LNCaP clone FGC (cell line): ENCODE data around the gene DEDD.

Experiments used
- DNase-seq: peaks from one replicate; pipeline ENCODE4 v3.0.0-alpha.2; 2011; ENCODE audit warnings: low read depth
- H3K4me3 ChIP-seq: 2 replicates; pipeline ENCODE4 v1.5.1; 2011; ENCODE audit warnings: mild to moderate bottlenecking, low read depth, low read length, control low read depth
- TF ChIP-seq, protein P1 (sequence below): IDR thresholded peaks from 2 replicates; pipeline ENCODE4 v1.5.1; 2012; ENCODE audit warnings: mild to moderate bottlenecking; ENCODE audit not compliant: control insufficient read depth, insufficient read depth; ENCODE audit errors: extremely low read depth

The DEDD gene

DNA sequence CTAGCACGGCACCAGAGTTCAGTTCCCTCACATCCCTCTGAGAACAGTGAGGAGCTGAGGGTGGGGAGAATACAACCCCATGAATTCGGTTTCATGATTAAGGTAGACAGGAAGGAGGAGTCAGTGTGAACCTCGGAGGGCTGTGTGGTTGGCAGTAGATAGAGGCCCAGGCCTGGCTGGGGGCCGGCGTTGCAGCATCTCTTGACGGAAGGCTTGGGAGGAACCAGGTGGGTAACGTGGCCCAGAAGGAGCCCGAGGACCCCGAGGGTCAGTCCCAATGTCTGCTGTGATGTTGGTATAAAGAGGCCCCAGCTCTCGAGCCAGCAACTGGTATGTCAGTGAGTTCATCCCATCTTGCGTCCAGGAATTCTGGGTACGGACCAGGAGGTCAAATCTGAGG lies 39.2 kb upstream of the DEDD start:
- TF ChIP-seq, protein P1, sequence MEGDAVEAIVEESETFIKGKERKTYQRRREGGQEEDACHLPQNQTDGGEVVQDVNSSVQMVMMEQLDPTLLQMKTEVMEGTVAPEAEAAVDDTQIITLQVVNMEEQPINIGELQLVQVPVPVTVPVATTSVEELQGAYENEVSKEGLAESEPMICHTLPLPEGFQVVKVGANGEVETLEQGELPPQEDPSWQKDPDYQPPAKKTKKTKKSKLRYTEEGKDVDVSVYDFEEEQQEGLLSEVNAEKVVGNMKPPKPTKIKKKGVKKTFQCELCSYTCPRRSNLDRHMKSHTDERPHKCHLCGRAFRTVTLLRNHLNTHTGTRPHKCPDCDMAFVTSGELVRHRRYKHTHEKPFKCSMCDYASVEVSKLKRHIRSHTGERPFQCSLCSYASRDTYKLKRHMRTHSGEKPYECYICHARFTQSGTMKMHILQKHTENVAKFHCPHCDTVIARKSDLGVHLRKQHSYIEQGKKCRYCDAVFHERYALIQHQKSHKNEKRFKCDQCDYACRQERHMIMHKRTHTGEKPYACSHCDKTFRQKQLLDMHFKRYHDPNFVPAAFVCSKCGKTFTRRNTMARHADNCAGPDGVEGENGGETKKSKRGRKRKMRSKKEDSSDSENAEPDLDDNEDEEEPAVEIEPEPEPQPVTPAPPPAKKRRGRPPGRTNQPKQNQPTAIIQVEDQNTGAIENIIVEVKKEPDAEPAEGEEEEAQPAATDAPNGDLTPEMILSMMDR: no peak
- no peak overlapping the region for H3K4me3 ChIP-seq

DNA sequence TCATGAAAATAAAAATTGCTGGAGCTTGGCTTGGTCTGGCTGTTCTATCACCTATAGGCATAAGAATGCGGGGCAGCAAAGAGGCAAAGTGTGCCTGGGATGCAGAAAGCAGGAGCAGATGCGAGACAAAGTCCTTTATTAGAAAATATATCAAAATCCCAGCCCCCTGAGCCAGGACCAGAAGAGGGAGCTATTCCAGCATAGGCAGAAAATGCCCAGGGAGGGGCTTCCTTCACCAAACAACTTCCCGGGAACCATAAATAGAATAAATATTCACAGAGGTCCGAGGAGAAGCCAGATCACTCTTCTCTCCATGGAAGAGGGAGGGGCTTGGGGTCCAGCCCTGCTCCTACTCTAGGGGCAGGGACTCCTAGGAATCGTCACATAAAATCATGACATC lies 38.7 kb upstream of the DEDD start:
- no peak for DNase-seq
- TF ChIP-seq, protein P1: no peak

More for the DNA sequence above, 39.2 kb upstream of the DEDD start:
- DNase-seq: no peak

DNA sequence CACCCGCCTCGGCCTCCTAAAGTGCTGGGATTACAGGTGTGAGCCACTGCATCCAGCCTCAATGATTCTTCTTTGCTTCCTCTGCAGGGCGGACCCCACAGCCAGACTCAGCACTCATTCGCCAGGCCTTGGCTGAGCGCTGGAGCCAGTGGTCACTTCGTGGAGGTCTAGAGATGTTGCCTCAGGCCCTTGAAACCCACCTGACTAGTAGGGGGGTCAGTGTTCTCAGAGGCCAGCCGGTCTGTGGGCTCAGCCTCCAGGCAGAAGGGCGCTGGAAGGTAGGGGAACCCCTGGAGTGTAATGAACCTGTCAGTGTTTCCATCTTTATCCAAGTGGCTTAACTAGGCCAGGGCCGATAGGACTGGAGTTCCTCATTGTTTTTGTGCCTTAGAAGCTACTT lies 36.4 kb upstream of the DEDD start:
- TF ChIP-seq, protein P1: no peak
- no peak for DNase-seq
- H3K4me3 ChIP-seq: no peak overlapping the region

More for the DNA sequence above, 38.7 kb upstream of the DEDD start:
- no peak overlapping the region for H3K4me3 ChIP-seq

DNA sequence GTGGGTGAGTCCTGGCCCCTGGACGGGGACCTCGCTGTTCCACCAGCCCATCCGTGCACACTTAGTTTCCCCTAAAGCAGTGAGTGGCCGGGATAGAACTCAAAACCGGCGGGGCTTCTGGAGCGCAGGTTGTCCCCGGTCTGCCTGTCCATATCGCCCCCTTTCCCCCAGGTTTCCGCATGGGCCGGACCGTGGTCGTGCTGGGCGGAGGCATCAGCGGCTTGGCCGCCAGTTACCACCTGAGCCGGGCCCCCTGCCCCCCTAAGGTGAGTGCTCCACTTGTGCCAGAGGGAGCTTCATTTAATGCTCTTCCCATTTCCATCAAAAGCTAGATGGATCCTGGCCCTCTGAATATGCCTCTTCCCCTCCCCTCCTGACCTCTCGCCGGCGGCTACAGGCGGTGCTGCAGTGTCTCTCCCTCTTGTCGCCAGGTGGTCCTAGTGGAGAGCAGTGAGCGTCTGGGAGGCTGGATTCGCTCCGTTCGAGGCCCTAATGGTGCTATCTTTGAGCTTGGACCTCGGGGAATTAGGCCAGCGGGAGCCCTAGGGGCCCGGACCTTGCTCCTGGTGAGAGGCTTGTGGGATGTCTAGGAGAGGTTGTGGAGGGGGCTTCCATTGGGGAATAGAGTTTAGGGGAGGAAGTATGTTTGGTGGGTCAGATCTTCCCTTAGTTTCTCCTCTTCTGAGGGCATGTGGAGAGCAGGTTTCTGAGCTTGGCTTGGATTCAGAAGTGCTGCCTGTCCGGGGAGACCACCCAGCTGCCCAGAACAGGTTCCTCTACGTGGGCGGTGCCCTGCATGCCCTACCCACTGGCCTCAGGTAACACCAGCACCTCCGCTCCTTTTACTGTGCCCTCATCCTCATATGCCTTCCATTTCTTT lies 34.4 kb upstream of the DEDD start:
- DNase-seq: no peak
- TF ChIP-seq, protein P1: no peak
- peak overlapping the region; percentile 89 for H3K4me3 ChIP-seq

DNA sequence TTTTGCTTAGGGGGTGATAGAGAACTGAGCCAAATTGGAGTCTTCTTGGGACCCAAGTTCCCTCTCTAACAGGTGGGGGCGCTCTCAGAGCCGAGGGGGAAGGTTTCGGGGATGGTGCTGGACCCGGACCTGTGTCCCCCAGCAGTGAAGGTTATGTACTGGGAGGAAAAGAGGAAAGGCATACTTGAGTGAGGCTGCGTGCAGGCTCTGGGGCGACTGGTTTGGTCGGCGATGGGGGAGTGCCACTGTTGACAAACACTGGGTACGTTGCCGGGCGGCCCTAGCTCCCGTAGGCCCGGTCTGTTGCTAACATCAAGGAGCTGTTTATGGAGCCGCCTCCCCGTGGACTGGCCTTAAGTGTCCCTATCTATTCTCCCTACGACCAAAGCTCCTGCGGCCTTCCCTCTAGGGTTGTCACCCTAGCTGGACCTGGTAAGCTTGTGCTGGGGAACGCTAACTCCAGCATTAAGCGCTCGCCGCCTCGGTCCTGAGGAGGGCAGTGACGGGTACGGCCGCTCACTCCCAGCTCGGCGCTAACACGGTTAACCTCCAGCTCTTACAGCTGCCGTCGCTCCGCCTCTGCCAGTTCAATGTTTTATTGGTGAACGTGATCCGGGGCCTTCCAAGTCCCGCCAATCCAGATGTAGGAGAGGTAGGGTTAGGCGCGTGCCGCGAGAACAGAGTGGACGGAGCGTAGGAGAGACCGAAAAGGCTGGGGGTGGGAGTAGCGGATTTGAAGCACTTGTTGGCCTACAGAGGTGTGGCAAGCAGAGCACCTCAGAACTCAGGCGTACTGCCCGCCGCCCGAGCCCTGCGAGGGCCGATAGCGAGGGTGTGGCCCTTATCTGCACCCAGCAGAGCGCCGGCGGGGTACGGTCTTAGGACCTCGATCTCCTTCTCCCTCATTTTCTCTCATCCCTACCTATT lies 33.5 kb upstream of the DEDD start, which contains the start of gene PPOX:
Gene PPOX (plus strand): TSS at position 685 of the 927 bp plus-strand sequence. CDS start 422 bp downstream, outside the sequence.
- TF ChIP-seq, protein P1: peak; percentile 40
- peak within 1 kb of the TSS; percentile 89 for H3K4me3 ChIP-seq
- peak; percentile 98 for DNase-seq

DNA sequence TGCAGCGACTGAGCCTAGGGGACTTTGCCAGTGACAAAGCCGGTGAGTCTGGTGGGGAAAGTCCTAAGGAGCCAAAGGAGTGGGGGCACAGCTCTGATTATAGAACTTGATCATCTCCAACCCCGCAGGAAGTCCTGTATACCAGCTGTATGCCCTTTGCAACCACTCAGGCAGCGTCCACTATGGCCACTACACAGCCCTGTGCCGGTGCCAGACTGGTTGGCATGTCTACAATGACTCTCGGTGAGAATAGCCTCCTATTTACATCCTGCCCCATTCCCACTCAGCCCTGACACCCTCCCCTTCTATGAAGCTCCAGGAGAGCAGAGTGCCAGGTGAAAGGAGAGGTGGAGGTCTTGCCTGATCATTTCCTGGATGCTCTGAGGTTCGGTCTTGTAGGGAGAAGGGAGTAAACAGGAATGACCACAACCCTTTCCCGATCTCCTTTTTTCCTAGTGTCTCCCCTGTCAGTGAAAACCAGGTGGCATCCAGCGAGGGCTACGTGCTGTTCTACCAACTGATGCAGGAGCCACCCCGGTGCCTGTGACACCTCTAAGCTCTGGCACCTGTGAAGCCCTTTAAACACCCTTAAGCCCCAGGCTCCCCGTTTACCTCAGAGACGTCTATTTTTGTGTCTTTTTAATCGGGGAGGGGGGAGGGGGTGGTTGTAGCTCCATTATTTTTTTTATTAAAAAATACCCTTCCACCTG lies 32.6 kb upstream of the DEDD start:
- TF ChIP-seq, protein P1: no peak
- H3K4me3 ChIP-seq: peak overlapping the region; percentile 89
- no peak for DNase-seq
